Right lung (tissue), 5 donors: ENCODE results near the gene SCN7A. TPM values are rescaled to one million over a fixed set of nuclear protein-coding genes. Genes with fewer than 3 reads are reported as not detected.
"Not testable (repeated sequence)": the region's sequence is repeated elsewhere in the genome, so short reads cannot be mapped to it uniquely, and the experiment has no call there.

ENCODE experiments used
- DNase-seq, 2 donors: peaks; one replicate each; pipeline ENCODE4 v3.0.0-alpha.2; 2013
- polyA plus RNA-seq, 5 donors: library from polyadenylated mRNA; unstranded; fragments of 120-200 nt; gene quantifications; one replicate each; pipeline versions ENCODE4 v1.2.1 to v1.2.3, GENCODE V29; 2013; ENCODE audit warnings: inconsistent platforms in 1 of 5, low replicate concordance in 1 of 5; ENCODE audit not compliant: insufficient read length in 5 of 5, insufficient read depth in 1 of 5

The SCN7A gene
- polyA plus RNA-seq, 5 donors = 45.2 to 123 (median 99.0) TPM

- not testable (repeated sequence) for DNase-seq
Measured at GRCh38 chr2:166455823-166456222, 38.2 kb downstream of the SCN7A start.

GRCh38 chr2:166454006-166454595, 39.9 kb downstream of the SCN7A start:
- DNase-seq = peak in 1 of 2 donors; percentile 11

- DNase-seq = no peak
Measured at GRCh38 chr2:166451468-166451867, 42.6 kb downstream of the SCN7A start.

- no peak for DNase-seq
Measured at GRCh38 chr2:166449439-166449838, 44.6 kb downstream of the SCN7A start.

GRCh38 chr2:166448106-166448505, 45.9 kb downstream of the SCN7A start:
- no peak for DNase-seq

GRCh38 chr2:166444306-166444705, 49.7 kb downstream of the SCN7A start:
- no peak for DNase-seq

- DNase-seq = no peak
Measured at GRCh38 chr2:166440313-166440712, 53.7 kb downstream of the SCN7A start.

- no peak for DNase-seq
Measured at GRCh38 chr2:166439078-166439477, 55.0 kb downstream of the SCN7A start.

- no peak for DNase-seq
Measured at GRCh38 chr2:166436976-166437375, 57.1 kb downstream of the SCN7A start.

- no peak for DNase-seq
Measured at GRCh38 chr2:166436189-166436588, 57.9 kb downstream of the SCN7A start.

- no peak for DNase-seq
Measured at GRCh38 chr2:166434491-166434890, 59.6 kb downstream of the SCN7A start.

GRCh38 chr2:166433457-166433856, 60.6 kb downstream of the SCN7A start:
- no peak for DNase-seq

- DNase-seq = no peak
Measured at GRCh38 chr2:166432331-166432730, 61.7 kb downstream of the SCN7A start.

- DNase-seq = no peak
Measured at GRCh38 chr2:166424841-166425240, 69.2 kb downstream of the SCN7A start.

GRCh38 chr2:166419616-166419934, 74.5 kb downstream of the SCN7A start:
- no peak for DNase-seq

- no peak for DNase-seq
Measured at GRCh38 chr2:166418853-166419615, 75.0 kb downstream of the SCN7A start.

GRCh38 chr2:166417669-166418068, 76.4 kb downstream of the SCN7A start:
- peak; percentile 5 to 6 for DNase-seq

GRCh38 chr2:166413255-166413654, 80.8 kb downstream of the SCN7A start:
- DNase-seq = no peak

GRCh38 chr2:166411473-166412230, 82.4 kb downstream of the SCN7A start:
- DNase-seq = peak in 1 of 2 donors; percentile 2

GRCh38 chr2:166410828-166411472, 83.1 kb downstream of the SCN7A start:
- no peak for DNase-seq

GRCh38 chr2:166407746-166408145, 86.3 kb downstream of the SCN7A start:
- DNase-seq = not testable (repeated sequence)

GRCh38 chr2:166406374-166406773, 87.7 kb downstream of the SCN7A start:
- DNase-seq = no peak

GRCh38 chr2:166405569-166405926, 88.5 kb downstream of the SCN7A start:
- DNase-seq = no peak
